ENCODE data around the gene ZSWIM4.

Gene ZSWIM4

GRCh38 chr19:13806728-13807127 lies 11.5 kb downstream of the ZSWIM4 start:
- Histone ChIP-seq H3K27me3 (replicated peaks in 2 of 5; ENCODE audit: control insufficient read depth in 4 of 5, insufficient read depth in 5 of 5, low read length in 4 of 5) (no peaks in the 10 kb centered on the region), H3K4me1 (ENCODE audit: control extremely low read depth in 1 of 4, control insufficient read depth in 4 of 4, insufficient read depth in 4 of 4, low read length in 3 of 4) (no peaks in the 10 kb centered on the region), H3K9me3 (ENCODE audit: control extremely low read depth in 1 of 5, control insufficient read depth in 4 of 5, insufficient read depth in 2 of 5, low read depth in 1 of 5, low read length in 4 of 5) (no peaks in the 10 kb centered on the region), H3K36me3 (ENCODE audit: control insufficient read depth in 4 of 4, insufficient read depth in 4 of 4, low read length in 3 of 4) (peaks cover 8 to 55% (median 18%) of the 10 kb centered on the region in 4 experiments), H3K4me3 (ENCODE audit: control insufficient read depth in 1 of 7, extremely low read depth in 1 of 7, insufficient read depth in 4 of 7, low read depth in 2 of 7, low read length in 6 of 7) (no peak overlapping the region), H3K27ac (ENCODE audit: insufficient read depth in 1 of 2, low read depth in 1 of 2, low read length in 2 of 2, poor library complexity in 1 of 2, severe bottlenecking in 2 of 2) (no peak overlapping the region)
- 100% methylated on average over 3 of the region's 3 CpGs for WGBS (ENCODE audit: insufficient coverage)
- ChIA-PET POLR2A (no interaction called here), CTCF (interaction anchor here (0.6 kb wide), 1 partner anchor 16 kb away, joined by 3 read pairs; no protein-coding TSS in a partner anchor)
- no peak for DNase-seq

- no peaks in the 10 kb centered on the region for H3K4me1 ChIP-seq (ENCODE audit: control extremely low read depth in 1 of 4, control insufficient read depth in 4 of 4, insufficient read depth in 4 of 4, low read length in 3 of 4)
- DNase-seq = no peak
- no peak overlapping the region for H3K27ac ChIP-seq (ENCODE audit: insufficient read depth in 1 of 2, low read depth in 1 of 2, low read length in 2 of 2, poor library complexity in 1 of 2, severe bottlenecking in 2 of 2)
- peaks cover 8 to 55% (median 18%) of the 10 kb centered on the region in 4 experiments for H3K36me3 ChIP-seq (ENCODE audit: control insufficient read depth in 4 of 4, insufficient read depth in 4 of 4, low read length in 3 of 4)
- H3K4me3 ChIP-seq (ENCODE audit: control insufficient read depth in 1 of 7, extremely low read depth in 1 of 7, insufficient read depth in 4 of 7, low read depth in 2 of 7, low read length in 6 of 7) = no peak overlapping the region
- H3K27me3 ChIP-seq (replicated peaks in 2 of 5; ENCODE audit: control insufficient read depth in 4 of 5, insufficient read depth in 5 of 5, low read length in 4 of 5) = no peaks in the 10 kb centered on the region
- WGBS (ENCODE audit: insufficient coverage) = 92% methylated on average over 2 of the region's 3 CpGs
- CTCF ChIA-PET = interaction anchor here (1.5 to 2.3 kb wide), 3 partner anchors 9 to 21 kb away, joined by 5 to 11 read pairs (median 5); partner anchors contain the start of gene ZSWIM4
- H3K9me3 ChIP-seq (ENCODE audit: control extremely low read depth in 1 of 5, control insufficient read depth in 4 of 5, insufficient read depth in 2 of 5, low read depth in 1 of 5, low read length in 4 of 5) = no peaks in the 10 kb centered on the region
- POLR2A ChIA-PET = no interaction called here
Observed at GRCh38 chr19:13807421-13808021, 12.3 kb downstream of the ZSWIM4 start.

GRCh38 chr19:13808856-13809255 lies 13.6 kb downstream of the ZSWIM4 start:
- no peak for DNase-seq
- Histone ChIP-seq H3K36me3 (ENCODE audit: control insufficient read depth in 4 of 4, insufficient read depth in 4 of 4, low read length in 3 of 4) (peaks cover 8 to 58% (median 26%) of the 10 kb centered on the region in 4 experiments), H3K27ac (ENCODE audit: insufficient read depth in 1 of 2, low read depth in 1 of 2, low read length in 2 of 2, poor library complexity in 1 of 2, severe bottlenecking in 2 of 2) (no peak overlapping the region), H3K4me3 (ENCODE audit: control insufficient read depth in 1 of 7, extremely low read depth in 1 of 7, insufficient read depth in 4 of 7, low read depth in 2 of 7, low read length in 6 of 7) (no peak overlapping the region), H3K4me1 (ENCODE audit: control extremely low read depth in 1 of 4, control insufficient read depth in 4 of 4, insufficient read depth in 4 of 4, low read length in 3 of 4) (no peaks in the 10 kb centered on the region), H3K27me3 (replicated peaks in 2 of 5; ENCODE audit: control insufficient read depth in 4 of 5, insufficient read depth in 5 of 5, low read length in 4 of 5) (no peaks in the 10 kb centered on the region), H3K9me3 (ENCODE audit: control extremely low read depth in 1 of 5, control insufficient read depth in 4 of 5, insufficient read depth in 2 of 5, low read depth in 1 of 5, low read length in 4 of 5) (no peaks in the 10 kb centered on the region)
- ChIA-PET POLR2A (no interaction called here), CTCF (interaction anchor here (1.5 to 2.3 kb wide), 3 partner anchors 10 to 23 kb away, joined by 5 to 11 read pairs (median 5); partner anchors contain the start of gene ZSWIM4)
- 96% methylated on average over 27 of the region's 34 CpGs for WGBS (ENCODE audit: insufficient coverage)

- no peak for DNase-seq
- H3K36me3 ChIP-seq (ENCODE audit: control insufficient read depth in 4 of 4, insufficient read depth in 4 of 4, low read length in 3 of 4) = peaks cover under 1 to 50% (median 27%) of the 10 kb centered on the region in 4 experiments
- no peak overlapping the region for H3K4me3 ChIP-seq (ENCODE audit: control insufficient read depth in 1 of 7, extremely low read depth in 1 of 7, insufficient read depth in 4 of 7, low read depth in 2 of 7, low read length in 6 of 7)
- H3K4me1 ChIP-seq (ENCODE audit: control extremely low read depth in 1 of 4, control insufficient read depth in 4 of 4, insufficient read depth in 4 of 4, low read length in 3 of 4) = peaks cover 0 to 15% (median 10%) of the 10 kb centered on the region in 4 experiments
- no peaks in the 10 kb centered on the region for H3K9me3 ChIP-seq (ENCODE audit: control extremely low read depth in 1 of 5, control insufficient read depth in 4 of 5, insufficient read depth in 2 of 5, low read depth in 1 of 5, low read length in 4 of 5)
- ChIA-PET POLR2A (no interaction called here), CTCF (interaction anchor here (1.2 kb wide), 1 partner anchor 28 kb away, joined by 3 read pairs; no protein-coding TSS in a partner anchor)
- WGBS (ENCODE audit: insufficient coverage) = 99% methylated on average over 8 of the region's 11 CpGs
- H3K27ac ChIP-seq (ENCODE audit: insufficient read depth in 1 of 2, low read depth in 1 of 2, low read length in 2 of 2, poor library complexity in 1 of 2, severe bottlenecking in 2 of 2) = no peak overlapping the region
- H3K27me3 ChIP-seq (replicated peaks in 2 of 5; ENCODE audit: control insufficient read depth in 4 of 5, insufficient read depth in 5 of 5, low read length in 4 of 5) = no peaks in the 10 kb centered on the region
Observed at GRCh38 chr19:13812544-13812943, 17.3 kb downstream of the ZSWIM4 start.

GRCh38 chr19:13813147-13813546 lies 17.9 kb downstream of the ZSWIM4 start:
- POLR2A ChIA-PET = no interaction called here
- no peak for DNase-seq
- 100% methylated on average over 2 of the region's 2 CpGs for WGBS (ENCODE audit: insufficient coverage)
- Histone ChIP-seq H3K4me3 (ENCODE audit: control insufficient read depth in 1 of 7, extremely low read depth in 1 of 7, insufficient read depth in 4 of 7, low read depth in 2 of 7, low read length in 6 of 7) (no peak overlapping the region), H3K36me3 (ENCODE audit: control insufficient read depth in 4 of 4, insufficient read depth in 4 of 4, low read length in 3 of 4) (peaks cover 0 to 46% (median 26%) of the 10 kb centered on the region in 4 experiments), H3K27me3 (replicated peaks in 2 of 5; ENCODE audit: control insufficient read depth in 4 of 5, insufficient read depth in 5 of 5, low read length in 4 of 5) (no peaks in the 10 kb centered on the region), H3K27ac (ENCODE audit: insufficient read depth in 1 of 2, low read depth in 1 of 2, low read length in 2 of 2, poor library complexity in 1 of 2, severe bottlenecking in 2 of 2) (no peak overlapping the region), H3K4me1 (ENCODE audit: control extremely low read depth in 1 of 4, control insufficient read depth in 4 of 4, insufficient read depth in 4 of 4, low read length in 3 of 4) (peaks cover 0 to 18% (median 11%) of the 10 kb centered on the region in 4 experiments), H3K9me3 (ENCODE audit: control extremely low read depth in 1 of 5, control insufficient read depth in 4 of 5, insufficient read depth in 2 of 5, low read depth in 1 of 5, low read length in 4 of 5) (no peaks in the 10 kb centered on the region)
- CTCF ChIA-PET = interaction anchor here (1.1 to 1.2 kb wide), 2 partner anchors 9 to 29 kb away, joined by 3 read pairs; no protein-coding TSS in a partner anchor

- POLR2A ChIA-PET = interaction anchor here (1.6 kb wide), 1 partner anchor 27 kb away, joined by 3 read pairs; no protein-coding TSS in a partner anchor
- H3K27me3 ChIP-seq (replicated peaks in 2 of 5; ENCODE audit: control insufficient read depth in 4 of 5, insufficient read depth in 5 of 5, low read length in 4 of 5) = no peaks in the 10 kb centered on the region
- no peak overlapping the region for H3K27ac ChIP-seq (ENCODE audit: insufficient read depth in 1 of 2, low read depth in 1 of 2, low read length in 2 of 2, poor library complexity in 1 of 2, severe bottlenecking in 2 of 2)
- H3K4me3 ChIP-seq (ENCODE audit: control insufficient read depth in 1 of 7, extremely low read depth in 1 of 7, insufficient read depth in 4 of 7, low read depth in 2 of 7, low read length in 6 of 7) = no peak overlapping the region
- DNase-seq = no peak
- 77% methylated on average over 17 of the region's 21 CpGs for WGBS (ENCODE audit: insufficient coverage)
- no peaks in the 10 kb centered on the region for H3K9me3 ChIP-seq (ENCODE audit: control extremely low read depth in 1 of 5, control insufficient read depth in 4 of 5, insufficient read depth in 2 of 5, low read depth in 1 of 5, low read length in 4 of 5)
- CTCF ChIA-PET = interaction anchor here (0.8 to 2.7 kb wide), 3 partner anchors 14 to 27 kb away, joined by 3 to 9 read pairs (median 3); no protein-coding TSS in a partner anchor
- H3K4me1 ChIP-seq (ENCODE audit: control extremely low read depth in 1 of 4, control insufficient read depth in 4 of 4, insufficient read depth in 4 of 4, low read length in 3 of 4) = peaks cover 0 to 20% (median 11%) of the 10 kb centered on the region in 4 experiments
- peaks cover 0 to 35% (median 20%) of the 10 kb centered on the region in 4 experiments for H3K36me3 ChIP-seq (ENCODE audit: control insufficient read depth in 4 of 4, insufficient read depth in 4 of 4, low read length in 3 of 4)
Observed at GRCh38 chr19:13814550-13814949, 19.3 kb downstream of the ZSWIM4 start.

GRCh38 chr19:13817018-13817614 lies 21.9 kb downstream of the ZSWIM4 start:
- H3K27me3 ChIP-seq (replicated peaks in 2 of 5; ENCODE audit: control insufficient read depth in 4 of 5, insufficient read depth in 5 of 5, low read length in 4 of 5) = no peaks in the 10 kb centered on the region
- no peak overlapping the region for H3K27ac ChIP-seq (ENCODE audit: insufficient read depth in 1 of 2, low read depth in 1 of 2, low read length in 2 of 2, poor library complexity in 1 of 2, severe bottlenecking in 2 of 2)
- ChIA-PET POLR2A (interaction anchor here (1.0 kb wide), 1 partner anchor 45 kb away, joined by 3 read pairs; no protein-coding TSS in a partner anchor), CTCF (interaction anchor here (0.6 to 1.8 kb wide), 3 partner anchors 8 to 19 kb away, joined by 3 to 6 read pairs (median 5); no protein-coding TSS in a partner anchor)
- DNase-seq = peak in 2 of 3 donors; percentile 53 to 66
- no peaks in the 10 kb centered on the region for H3K9me3 ChIP-seq (ENCODE audit: control extremely low read depth in 1 of 5, control insufficient read depth in 4 of 5, insufficient read depth in 2 of 5, low read depth in 1 of 5, low read length in 4 of 5)
- peaks cover 3 to 33% (median 24%) of the 10 kb centered on the region in 4 experiments for H3K36me3 ChIP-seq (ENCODE audit: control insufficient read depth in 4 of 4, insufficient read depth in 4 of 4, low read length in 3 of 4)
- 54% methylated on average over 8 of the region's 11 CpGs for WGBS (ENCODE audit: insufficient coverage)
- peaks cover 0 to 20% (median 11%) of the 10 kb centered on the region in 4 experiments for H3K4me1 ChIP-seq (ENCODE audit: control extremely low read depth in 1 of 4, control insufficient read depth in 4 of 4, insufficient read depth in 4 of 4, low read length in 3 of 4)
- peak overlapping the region in 1 of 7 experiments; percentile 51 for H3K4me3 ChIP-seq (ENCODE audit: control insufficient read depth in 1 of 7, extremely low read depth in 1 of 7, insufficient read depth in 4 of 7, low read depth in 2 of 7, low read length in 6 of 7)

Data from common myeloid progenitor, CD34-positive (primary cell).